ENCODE data around the gene ETFRF1.

Gene ETFRF1

GRCh38 chr12:25207411-25207810 lies 12.4 kb downstream of the ETFRF1 start:
- Histone ChIP-seq H3K4me1 (ENCODE audit: control insufficient read depth in 5 of 5, insufficient read depth in 5 of 5, low read length in 5 of 5) (no peaks in the 10 kb centered on the region), H3K9ac (ENCODE audit: low read length in 5 of 5) (no peak overlapping the region), H3K27me3 (ENCODE audit: control insufficient read depth in 5 of 5, insufficient read depth in 4 of 5, low read length in 5 of 5) (no peaks in the 10 kb centered on the region), H3K27ac (ENCODE audit: low read depth, low read length) (no peak overlapping the region), H3K9me3 (ENCODE audit: control insufficient read depth in 5 of 5, low read length in 5 of 5) (no peaks in the 10 kb centered on the region), H3K36me3 (ENCODE audit: control insufficient read depth in 5 of 5, insufficient read depth in 5 of 5, low read length in 5 of 5) (peaks cover 10 to 52% (median 15%) of the 10 kb centered on the region in 5 donors), H3K4me3 (ENCODE audit: low read depth in 1 of 5, low read length in 5 of 5) (no peak overlapping the region)

GRCh38 chr12:25207846-25208245 lies 12.8 kb downstream of the ETFRF1 start:
- H3K9me3 ChIP-seq (ENCODE audit: control insufficient read depth in 5 of 5, low read length in 5 of 5), result no peaks in the 10 kb centered on the region
- peaks cover 10 to 52% (median 15%) of the 10 kb centered on the region in 5 donors for H3K36me3 ChIP-seq (ENCODE audit: control insufficient read depth in 5 of 5, insufficient read depth in 5 of 5, low read length in 5 of 5)
- no peak overlapping the region for H3K4me3 ChIP-seq (ENCODE audit: low read depth in 1 of 5, low read length in 5 of 5)
- H3K27ac ChIP-seq (ENCODE audit: low read depth, low read length), result no peak overlapping the region
- H3K9ac ChIP-seq (ENCODE audit: low read length in 5 of 5), result no peak overlapping the region
- no peaks in the 10 kb centered on the region for H3K4me1 ChIP-seq (ENCODE audit: control insufficient read depth in 5 of 5, insufficient read depth in 5 of 5, low read length in 5 of 5)
- H3K27me3 ChIP-seq (ENCODE audit: control insufficient read depth in 5 of 5, insufficient read depth in 4 of 5, low read length in 5 of 5), result no peaks in the 10 kb centered on the region

- no peak overlapping the region for H3K9ac ChIP-seq (ENCODE audit: low read length in 5 of 5)
- H3K4me3 ChIP-seq (ENCODE audit: low read depth in 1 of 5, low read length in 5 of 5), result no peak overlapping the region
- H3K27me3 ChIP-seq (ENCODE audit: control insufficient read depth in 5 of 5, insufficient read depth in 4 of 5, low read length in 5 of 5), result no peaks in the 10 kb centered on the region
- no peak overlapping the region for H3K27ac ChIP-seq (ENCODE audit: low read depth, low read length)
- no peaks in the 10 kb centered on the region for H3K9me3 ChIP-seq (ENCODE audit: control insufficient read depth in 5 of 5, low read length in 5 of 5)
- no peaks in the 10 kb centered on the region for H3K4me1 ChIP-seq (ENCODE audit: control insufficient read depth in 5 of 5, insufficient read depth in 5 of 5, low read length in 5 of 5)
- H3K36me3 ChIP-seq (ENCODE audit: control insufficient read depth in 5 of 5, insufficient read depth in 5 of 5, low read length in 5 of 5), result peaks cover 10 to 45% (median 15%) of the 10 kb centered on the region in 5 donors
Measured at GRCh38 chr12:25208554-25208953, 13.5 kb downstream of the ETFRF1 start.

GRCh38 chr12:25213338-25213737 lies 18.3 kb downstream of the ETFRF1 start:
- no peaks in the 10 kb centered on the region for H3K4me1 ChIP-seq (ENCODE audit: control insufficient read depth in 5 of 5, insufficient read depth in 5 of 5, low read length in 5 of 5)
- H3K27ac ChIP-seq (ENCODE audit: low read depth, low read length), result no peak overlapping the region
- peaks cover 0 to 18% (median 7%) of the 10 kb centered on the region in 5 donors for H3K36me3 ChIP-seq (ENCODE audit: control insufficient read depth in 5 of 5, insufficient read depth in 5 of 5, low read length in 5 of 5)
- H3K27me3 ChIP-seq (ENCODE audit: control insufficient read depth in 5 of 5, insufficient read depth in 4 of 5, low read length in 5 of 5), result no peaks in the 10 kb centered on the region
- no peak overlapping the region for H3K4me3 ChIP-seq (ENCODE audit: low read depth in 1 of 5, low read length in 5 of 5)
- no peaks in the 10 kb centered on the region for H3K9me3 ChIP-seq (ENCODE audit: control insufficient read depth in 5 of 5, low read length in 5 of 5)
- no peak overlapping the region for H3K9ac ChIP-seq (ENCODE audit: low read length in 5 of 5)

- no peak overlapping the region for H3K4me3 ChIP-seq (ENCODE audit: low read depth in 1 of 5, low read length in 5 of 5)
- no peak overlapping the region for H3K9ac ChIP-seq (ENCODE audit: low read length in 5 of 5)
- peaks cover 0 to 7% (median 0%) of the 10 kb centered on the region in 5 donors for H3K4me1 ChIP-seq (ENCODE audit: control insufficient read depth in 5 of 5, insufficient read depth in 5 of 5, low read length in 5 of 5)
- no peaks in the 10 kb centered on the region for H3K27me3 ChIP-seq (ENCODE audit: control insufficient read depth in 5 of 5, insufficient read depth in 4 of 5, low read length in 5 of 5)
- H3K27ac ChIP-seq (ENCODE audit: low read depth, low read length), result no peak overlapping the region
- peaks cover 9 to 18% (median 14%) of the 10 kb centered on the region in 5 donors for H3K36me3 ChIP-seq (ENCODE audit: control insufficient read depth in 5 of 5, insufficient read depth in 5 of 5, low read length in 5 of 5)
- H3K9me3 ChIP-seq (ENCODE audit: control insufficient read depth in 5 of 5, low read length in 5 of 5), result no peaks in the 10 kb centered on the region
Measured at GRCh38 chr12:25236190-25236589, 41.2 kb downstream of the ETFRF1 start.

GRCh38 chr12:25236626-25237025 lies 41.6 kb downstream of the ETFRF1 start:
- H3K27ac ChIP-seq (ENCODE audit: low read depth, low read length), result no peak overlapping the region
- peaks cover 9 to 18% (median 14%) of the 10 kb centered on the region in 5 donors for H3K36me3 ChIP-seq (ENCODE audit: control insufficient read depth in 5 of 5, insufficient read depth in 5 of 5, low read length in 5 of 5)

GRCh38 chr12:25241167-25242020 lies 46.4 kb downstream of the ETFRF1 start:
- no peak overlapping the region for H3K4me3 ChIP-seq (ENCODE audit: low read depth in 1 of 5, low read length in 5 of 5)
- no peak overlapping the region for H3K9ac ChIP-seq (ENCODE audit: low read length in 5 of 5)
- no peak overlapping the region for H3K27ac ChIP-seq (ENCODE audit: low read depth, low read length)

More at GRCh38 chr12:25236626-25237025, 41.6 kb downstream of the ETFRF1 start:
- no peaks in the 10 kb centered on the region for H3K9me3 ChIP-seq (ENCODE audit: control insufficient read depth in 5 of 5, low read length in 5 of 5)
- H3K4me3 ChIP-seq (ENCODE audit: low read depth in 1 of 5, low read length in 5 of 5), result no peak overlapping the region
- H3K4me1 ChIP-seq (ENCODE audit: control insufficient read depth in 5 of 5, insufficient read depth in 5 of 5, low read length in 5 of 5), result peaks cover 0 to 7% (median 0%) of the 10 kb centered on the region in 5 donors
- H3K9ac ChIP-seq (ENCODE audit: low read length in 5 of 5), result no peak overlapping the region
- H3K27me3 ChIP-seq (ENCODE audit: control insufficient read depth in 5 of 5, insufficient read depth in 4 of 5, low read length in 5 of 5), result no peaks in the 10 kb centered on the region

GRCh38 chr12:25242981-25243679 lies 48.1 kb downstream of the ETFRF1 start:
- Histone ChIP-seq H3K4me3 (ENCODE audit: low read depth in 1 of 5, low read length in 5 of 5) (no peak overlapping the region), H3K36me3 (ENCODE audit: control insufficient read depth in 5 of 5, insufficient read depth in 5 of 5, low read length in 5 of 5) (peaks cover 0 to 8% (median 4%) of the 10 kb centered on the region in 5 donors), H3K4me1 (ENCODE audit: control insufficient read depth in 5 of 5, insufficient read depth in 5 of 5, low read length in 5 of 5) (peaks cover 0 to 5% (median 0%) of the 10 kb centered on the region in 5 donors), H3K9ac (ENCODE audit: low read length in 5 of 5) (no peak overlapping the region), H3K27me3 (ENCODE audit: control insufficient read depth in 5 of 5, insufficient read depth in 4 of 5, low read length in 5 of 5) (no peaks in the 10 kb centered on the region), H3K9me3 (ENCODE audit: control insufficient read depth in 5 of 5, low read length in 5 of 5) (no peaks in the 10 kb centered on the region), H3K27ac (ENCODE audit: low read depth, low read length) (no peak overlapping the region)

More at GRCh38 chr12:25241167-25242020, 46.4 kb downstream of the ETFRF1 start:
- H3K4me1 ChIP-seq (ENCODE audit: control insufficient read depth in 5 of 5, insufficient read depth in 5 of 5, low read length in 5 of 5), result peaks cover 0 to 2% (median 0%) of the 10 kb centered on the region in 5 donors
- H3K27me3 ChIP-seq (ENCODE audit: control insufficient read depth in 5 of 5, insufficient read depth in 4 of 5, low read length in 5 of 5), result no peaks in the 10 kb centered on the region
- H3K9me3 ChIP-seq (ENCODE audit: control insufficient read depth in 5 of 5, low read length in 5 of 5), result no peaks in the 10 kb centered on the region
- H3K36me3 ChIP-seq (ENCODE audit: control insufficient read depth in 5 of 5, insufficient read depth in 5 of 5, low read length in 5 of 5), result peaks cover 4 to 10% (median 8%) of the 10 kb centered on the region in 5 donors

GRCh38 chr12:25243680-25243990 lies 48.6 kb downstream of the ETFRF1 start:
- no peak overlapping the region for H3K4me3 ChIP-seq (ENCODE audit: low read depth in 1 of 5, low read length in 5 of 5)
- H3K4me1 ChIP-seq (ENCODE audit: control insufficient read depth in 5 of 5, insufficient read depth in 5 of 5, low read length in 5 of 5), result peaks cover 0 to 6% (median under 1%) of the 10 kb centered on the region in 5 donors
- no peak overlapping the region for H3K9ac ChIP-seq (ENCODE audit: low read length in 5 of 5)
- H3K27me3 ChIP-seq (ENCODE audit: control insufficient read depth in 5 of 5, insufficient read depth in 4 of 5, low read length in 5 of 5), result no peaks in the 10 kb centered on the region
- H3K9me3 ChIP-seq (ENCODE audit: control insufficient read depth in 5 of 5, low read length in 5 of 5), result no peaks in the 10 kb centered on the region
- H3K36me3 ChIP-seq (ENCODE audit: control insufficient read depth in 5 of 5, insufficient read depth in 5 of 5, low read length in 5 of 5), result peaks cover 0 to 8% (median 4%) of the 10 kb centered on the region in 5 donors
- H3K27ac ChIP-seq (ENCODE audit: low read depth, low read length), result no peak overlapping the region

- Histone ChIP-seq H3K4me3 (ENCODE audit: low read depth in 1 of 5, low read length in 5 of 5) (no peak overlapping the region), H3K9ac (ENCODE audit: low read length in 5 of 5) (no peak overlapping the region), H3K27me3 (ENCODE audit: control insufficient read depth in 5 of 5, insufficient read depth in 4 of 5, low read length in 5 of 5) (no peaks in the 10 kb centered on the region), H3K36me3 (ENCODE audit: control insufficient read depth in 5 of 5, insufficient read depth in 5 of 5, low read length in 5 of 5) (peaks cover 0 to 6% (median 4%) of the 10 kb centered on the region in 5 donors), H3K9me3 (ENCODE audit: control insufficient read depth in 5 of 5, low read length in 5 of 5) (no peaks in the 10 kb centered on the region), H3K4me1 (ENCODE audit: control insufficient read depth in 5 of 5, insufficient read depth in 5 of 5, low read length in 5 of 5) (peaks cover 3 to 20% (median 13%) of the 10 kb centered on the region in 5 donors), H3K27ac (ENCODE audit: low read depth, low read length) (no peak overlapping the region)
Measured at GRCh38 chr12:25245491-25245890, 50.5 kb downstream of the ETFRF1 start.
